Epithelial cell of proximal tubule (primary cell): ENCODE measurements around the gene CRTC3. TPM values are rescaled to one million over a fixed set of nuclear protein-coding genes. Genes with fewer than 3 reads are reported as not detected.

Experiments used
- DNase-seq: peaks from one replicate; pipeline ENCODE4 v3.0.0-alpha.2; 2011; ENCODE audit warnings: low read depth
- H3K4me3 ChIP-seq: 2 replicates; pipeline ENCODE4 v1.5.1; 2011; ENCODE audit warnings: low read depth, mild to moderate bottlenecking, low read length
- total RNA-seq: library from RNA; depleted of rRNA; stranded (reverse); fragments of >200 nt; gene quantifications from 2 replicates; pipeline ENCODE4 v1.2.3, GENCODE V29; 2015
- TF ChIP-seq, protein P1 (sequence below): conservative IDR thresholded peaks from 2 replicates; pipeline ENCODE4 v1.5.1; 2012; ENCODE audit warnings: low read depth, mild to moderate bottlenecking, low read length

CRTC3 gene
- total RNA-seq, 1 donor from 2014 or later = 7.1 TPM

- DNase-seq = no peak
- H3K4me3 ChIP-seq = no peak overlapping the region
- TF ChIP-seq, protein P1, sequence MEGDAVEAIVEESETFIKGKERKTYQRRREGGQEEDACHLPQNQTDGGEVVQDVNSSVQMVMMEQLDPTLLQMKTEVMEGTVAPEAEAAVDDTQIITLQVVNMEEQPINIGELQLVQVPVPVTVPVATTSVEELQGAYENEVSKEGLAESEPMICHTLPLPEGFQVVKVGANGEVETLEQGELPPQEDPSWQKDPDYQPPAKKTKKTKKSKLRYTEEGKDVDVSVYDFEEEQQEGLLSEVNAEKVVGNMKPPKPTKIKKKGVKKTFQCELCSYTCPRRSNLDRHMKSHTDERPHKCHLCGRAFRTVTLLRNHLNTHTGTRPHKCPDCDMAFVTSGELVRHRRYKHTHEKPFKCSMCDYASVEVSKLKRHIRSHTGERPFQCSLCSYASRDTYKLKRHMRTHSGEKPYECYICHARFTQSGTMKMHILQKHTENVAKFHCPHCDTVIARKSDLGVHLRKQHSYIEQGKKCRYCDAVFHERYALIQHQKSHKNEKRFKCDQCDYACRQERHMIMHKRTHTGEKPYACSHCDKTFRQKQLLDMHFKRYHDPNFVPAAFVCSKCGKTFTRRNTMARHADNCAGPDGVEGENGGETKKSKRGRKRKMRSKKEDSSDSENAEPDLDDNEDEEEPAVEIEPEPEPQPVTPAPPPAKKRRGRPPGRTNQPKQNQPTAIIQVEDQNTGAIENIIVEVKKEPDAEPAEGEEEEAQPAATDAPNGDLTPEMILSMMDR = no peak
Observed at GRCh38 chr15:90562669-90563068, 32.9 kb downstream of the CRTC3 start.

DNA sequence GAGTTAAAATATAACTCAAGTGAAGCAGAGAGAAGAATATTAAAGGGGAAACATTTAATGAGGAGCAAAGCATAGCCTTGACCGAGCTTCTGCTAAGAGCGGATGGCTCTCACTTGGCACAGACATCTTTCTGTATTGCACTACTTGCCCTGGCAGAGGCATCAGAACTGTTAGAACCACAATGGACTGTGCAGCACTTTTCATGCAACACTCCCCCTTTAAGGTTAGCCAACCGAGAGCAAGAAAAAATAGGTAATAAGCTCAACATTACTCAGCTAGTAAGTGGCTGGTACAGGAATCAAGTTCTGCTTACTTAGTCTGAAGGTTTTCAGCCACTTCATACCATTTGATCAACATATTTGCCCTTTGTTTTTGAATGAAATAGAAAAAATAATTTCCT is 33.7 kb downstream of the CRTC3 start:
- no peak for DNase-seq
- H3K4me3 ChIP-seq = no peak overlapping the region
- TF ChIP-seq, protein P1 = no peak

GRCh38 chr15:90564051-90564450 is 34.3 kb downstream of the CRTC3 start:
- H3K4me3 ChIP-seq = no peak overlapping the region
- TF ChIP-seq, protein P1 = no peak
- DNase-seq = no peak

DNA sequence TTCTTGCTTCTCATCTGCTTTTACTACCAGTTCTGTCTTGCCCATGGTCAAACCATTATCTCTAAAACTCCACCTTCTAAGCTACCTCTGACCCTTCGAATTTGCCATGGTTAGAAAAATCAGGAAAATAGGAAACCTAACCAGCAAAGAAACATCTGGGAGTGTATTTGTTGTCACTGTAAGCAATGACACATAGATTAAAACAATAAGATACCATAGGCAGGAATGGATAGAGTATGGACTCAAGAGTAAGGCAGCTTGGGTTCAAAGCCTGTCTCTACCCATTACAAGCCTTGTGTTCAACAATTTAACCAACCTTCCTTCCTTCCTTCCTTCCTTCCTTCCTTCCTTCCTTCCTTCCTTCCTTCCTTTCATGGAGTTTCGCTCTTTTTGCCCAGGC is 34.9 kb downstream of the CRTC3 start:
- TF ChIP-seq, protein P1 = no peak
- no peak for DNase-seq
- no peak overlapping the region for H3K4me3 ChIP-seq

GRCh38 chr15:90565866-90566265 is 36.1 kb downstream of the CRTC3 start:
- TF ChIP-seq, protein P1 = no peak
- H3K4me3 ChIP-seq = no peak overlapping the region
- no peak for DNase-seq

GRCh38 chr15:90570643-90571042 is 40.9 kb downstream of the CRTC3 start:
- H3K4me3 ChIP-seq = no peak overlapping the region
- no peak for DNase-seq
- TF ChIP-seq, protein P1 = no peak

- TF ChIP-seq, protein P1 = no peak
- no peak overlapping the region for H3K4me3 ChIP-seq
- no peak for DNase-seq
Observed at GRCh38 chr15:90571063-90571541, 41.4 kb downstream of the CRTC3 start.
